Fibroblast of villous mesenchyme (primary cell): Measurements from ENCODE around the gene MB. TPM values are rescaled to one million over a fixed set of nuclear protein-coding genes. Genes with fewer than 3 reads are reported as not detected.
"Not testable (repeated sequence)": the region's sequence is repeated elsewhere in the genome, so short reads cannot be mapped to it uniquely, and the experiment has no call there.

Experiments used
- DNase-seq: peaks from one replicate; pipeline ENCODE4 v3.0.0-alpha.2; 2010; ENCODE audit warnings: low read depth
- H3K4me3 ChIP-seq: 2 replicates; pipeline ENCODE4 v1.5.1; 2011; ENCODE audit warnings: low read depth, mild to moderate bottlenecking, low read length
- CTCF ChIP-seq: IDR thresholded peaks from 2 replicates; pipeline ENCODE4 v1.5.1; 2012; ENCODE audit warnings: low read depth, mild to moderate bottlenecking, low read length; ENCODE audit not compliant: insufficient read depth
- total RNA-seq: library from RNA; depleted of rRNA; stranded (reverse); fragments of >200 nt; gene quantifications from 2 replicates; pipeline ENCODE4 v1.2.3, GENCODE V29; 2012

Gene MB
- total RNA-seq, 1 donor, result not detected

DNA sequence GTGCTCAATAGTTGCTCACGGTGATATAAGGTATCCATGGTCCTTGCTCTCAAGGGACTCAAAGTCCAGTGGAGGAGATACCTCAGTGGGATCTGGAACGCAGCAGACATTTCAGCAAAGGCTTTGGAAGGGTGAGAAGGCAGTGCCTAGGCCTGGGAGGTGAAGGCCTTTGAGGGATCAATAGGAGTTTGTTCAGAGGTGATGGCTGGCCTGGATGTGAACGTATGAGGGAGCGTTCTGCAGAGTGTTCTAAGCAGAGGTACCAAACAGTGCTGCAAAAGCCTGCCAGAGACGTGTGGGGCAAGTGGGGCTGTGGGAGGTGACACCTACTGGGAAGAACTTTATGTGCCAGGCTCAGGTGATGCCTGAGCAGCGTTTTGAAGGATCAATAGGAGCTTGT lies 7.4 kb upstream of the MB start:
- no peak for TF ChIP-seq CTCF
- H3K4me3 ChIP-seq, result no peak overlapping the region
- DNase-seq, result no peak

DNA sequence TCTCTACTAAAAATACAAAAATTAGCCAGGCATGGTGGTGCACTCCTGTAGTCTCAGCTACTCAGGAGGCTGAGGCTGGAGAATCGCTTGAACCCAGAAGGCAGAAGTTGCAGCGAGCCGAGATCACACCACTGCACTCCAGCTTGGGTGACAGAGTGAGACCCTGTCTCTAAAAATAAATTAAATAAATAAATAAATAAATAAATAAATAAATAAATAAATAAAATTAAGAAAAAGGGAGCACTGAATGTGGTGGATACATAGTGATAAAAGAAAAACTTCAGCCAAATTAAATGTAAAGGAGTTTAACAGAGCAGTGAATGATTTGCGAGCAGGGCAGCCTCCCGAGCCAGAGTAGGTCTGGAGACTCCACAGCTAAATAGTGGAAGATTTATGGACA lies 6.8 kb upstream of the MB start:
- H3K4me3 ChIP-seq, DNase-seq: not testable (repeated sequence)

GRCh38 chr22:35622191-35622913 lies 5.2 kb upstream of the MB start:
- no peak overlapping the region for H3K4me3 ChIP-seq
- no peak for TF ChIP-seq CTCF
- DNase-seq, result no peak

DNA sequence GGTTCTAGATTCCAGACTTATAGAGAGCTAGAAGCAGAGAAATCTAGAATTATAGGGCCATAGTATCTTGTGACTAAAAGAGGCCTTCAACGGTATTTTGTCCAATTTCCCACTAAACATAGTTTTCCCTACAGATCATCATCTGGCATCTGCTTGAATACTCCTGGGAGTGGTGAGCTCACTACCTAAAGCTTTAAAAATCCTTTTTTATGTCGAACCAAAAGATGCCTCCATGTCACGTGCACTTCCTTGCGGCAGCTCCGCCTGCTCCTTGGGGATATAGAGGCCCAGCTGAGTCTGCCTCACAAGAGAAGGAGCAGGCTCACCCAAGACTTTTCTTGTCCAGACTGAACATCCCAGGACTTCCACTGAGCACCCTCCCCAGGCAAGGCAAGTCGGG lies 4.3 kb upstream of the MB start:
- DNase-seq, result no peak
- no peak for TF ChIP-seq CTCF

DNA sequence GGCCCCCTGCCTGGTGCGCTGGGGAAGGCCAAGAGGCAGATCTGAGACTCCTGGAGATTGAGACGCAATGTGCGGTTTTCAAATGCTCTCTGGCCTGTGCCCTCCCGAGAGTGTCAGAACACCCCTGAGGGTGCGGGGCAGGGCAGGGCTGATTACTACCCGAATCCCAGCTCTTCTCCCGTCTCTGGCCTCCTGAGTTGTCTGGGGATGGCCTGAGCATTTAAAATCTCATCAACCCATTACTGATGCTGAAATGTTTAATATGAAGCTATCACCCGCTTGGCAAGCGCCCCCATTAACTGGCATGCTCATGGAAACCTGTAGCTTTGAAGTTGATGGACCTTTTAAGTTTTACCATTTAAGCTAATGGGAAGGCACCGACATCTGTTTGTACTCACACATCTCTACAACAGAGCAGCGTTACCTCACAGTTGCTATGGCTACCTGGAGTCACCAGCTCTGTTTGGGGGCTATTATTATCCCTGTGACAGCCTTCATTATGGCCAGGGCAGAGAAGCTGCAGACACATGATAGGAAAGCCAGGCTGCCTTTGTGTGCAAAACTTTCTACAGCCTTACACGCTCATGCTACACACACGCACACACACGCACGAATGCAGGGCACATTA lies 3.6 kb upstream of the MB start:
- no peak for DNase-seq
- H3K4me3 ChIP-seq, result no peak overlapping the region
- no peak for TF ChIP-seq CTCF

More for the DNA sequence above, 4.3 kb upstream of the MB start:
- no peak overlapping the region for H3K4me3 ChIP-seq

DNA sequence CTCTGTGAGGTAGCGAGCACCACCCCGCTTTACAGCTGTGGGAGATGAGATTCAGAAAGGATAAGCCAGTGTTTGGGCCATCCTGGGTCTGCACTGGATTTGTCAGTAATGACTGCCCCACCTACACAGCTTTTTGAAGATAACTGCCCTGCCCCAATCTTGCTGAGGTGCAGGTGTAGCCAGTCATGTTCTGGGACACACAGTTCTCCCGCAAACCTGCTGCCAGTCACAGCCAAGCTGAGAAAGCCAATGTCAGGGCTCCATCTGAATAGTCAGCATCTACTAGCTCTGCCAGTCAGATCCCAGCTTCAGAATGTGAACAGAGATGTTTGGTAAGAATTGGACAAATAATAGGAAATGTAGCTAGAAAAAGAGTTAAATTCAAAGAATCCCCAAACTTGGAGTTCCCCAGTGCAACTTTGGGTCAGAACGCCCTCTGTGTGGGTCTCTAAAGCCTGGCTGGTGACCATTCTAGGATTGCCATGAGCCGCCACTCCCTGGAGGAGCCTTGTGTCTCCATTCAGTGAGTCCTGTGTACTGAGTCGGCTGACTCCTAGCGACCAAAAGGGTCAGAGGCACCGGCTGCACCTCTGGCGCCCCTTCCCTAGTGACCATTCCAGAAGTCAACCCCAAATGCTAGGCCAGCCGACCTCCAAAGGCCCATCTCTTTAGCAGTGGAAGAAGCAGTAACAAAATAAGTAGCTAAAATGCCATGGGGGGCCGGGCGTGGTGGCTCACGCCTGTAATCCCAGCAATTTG lies 2.4 kb upstream of the MB start:
- TF ChIP-seq CTCF, result no peak
- no peak for DNase-seq
- no peak overlapping the region for H3K4me3 ChIP-seq
